HG03520 (cell line): Measurements from ENCODE around the gene SAPCD2.

ENCODE experiments used
- ATAC-seq: cut with Tn5 transposase; IDR thresholded peaks from one replicate; pipeline ENCODE4 v1.9.1; 2021; ENCODE audit warnings: mild to moderate bottlenecking, moderate library complexity; ENCODE audit not compliant: unreplicated experiment

The SAPCD2 gene

GRCh38 chr9:137082222-137082924 is 12.0 kb upstream of the SAPCD2 start:
- ATAC-seq, result no peak

GRCh38 chr9:137080260-137081122 is 10.1 kb upstream of the SAPCD2 start:
- ATAC-seq, result no peak

- no peak for ATAC-seq
These were observed 9.0 kb upstream of the SAPCD2 start for GRCh38 chr9:137079401-137079787.

GRCh38 chr9:137078701-137079400 is 8.5 kb upstream of the SAPCD2 start:
- ATAC-seq, result no peak

GRCh38 chr9:137077758-137078693 is 7.7 kb upstream of the SAPCD2 start:
- ATAC-seq, result peak; percentile 17

- ATAC-seq, result peak; percentile 50
These were observed 6.8 kb upstream of the SAPCD2 start, which contains the start of gene UAP1L1 for GRCh38 chr9:137077010-137077747. TSS of gene UAP1L1 (plus strand) at chr9:137077517. CDS start at chr9:137077533, 16 bp downstream.

- no peak for ATAC-seq
These were observed 6.3 kb upstream of the SAPCD2 start for GRCh38 chr9:137076636-137077009.

GRCh38 chr9:137075275-137075775 is 5.0 kb upstream of the SAPCD2 start:
- no peak for ATAC-seq

- ATAC-seq, result no peak
These were observed 4.4 kb upstream of the SAPCD2 start for GRCh38 chr9:137074657-137075274.

GRCh38 chr9:137073992-137074399 is 3.6 kb upstream of the SAPCD2 start:
- ATAC-seq, result no peak

GRCh38 chr9:137071282-137071681 is 925 bp upstream of the SAPCD2 start:
- no peak for ATAC-seq

GRCh38 chr9:137070906-137071275 is 534 bp upstream of the SAPCD2 start:
- no peak for ATAC-seq

GRCh38 chr9:137069508-137070091 is 757 bp downstream of the SAPCD2 start:
- ATAC-seq, result peak; percentile 13

- ATAC-seq, result no peak
These were observed 1.5 kb downstream of the SAPCD2 start for GRCh38 chr9:137068539-137069507.

- ATAC-seq, result no peak
These were observed 2.4 kb downstream of the SAPCD2 start for GRCh38 chr9:137067860-137068538.

- ATAC-seq, result no peak
These were observed 4.1 kb downstream of the SAPCD2 start for GRCh38 chr9:137066096-137066861.
